ENCODE data around the gene ZNF426.

DNA sequence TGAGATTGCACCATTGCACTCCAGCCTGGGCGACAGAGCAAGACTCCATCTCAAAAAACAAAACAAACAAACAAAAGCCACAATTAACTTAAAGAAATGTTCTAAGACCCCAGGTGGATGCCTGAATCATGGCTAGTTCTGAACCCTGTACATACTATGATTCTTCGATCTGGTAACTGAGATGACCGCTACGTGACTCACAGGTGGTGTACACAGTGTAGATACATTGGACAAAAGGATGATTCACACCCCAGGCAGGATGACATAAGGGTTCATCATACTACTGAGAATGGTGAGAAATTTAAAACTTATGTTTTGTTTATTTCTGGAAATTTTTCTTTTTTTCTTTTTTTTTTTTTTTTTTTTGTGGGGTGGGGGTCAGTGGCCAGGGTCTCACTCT, 6.5 kb downstream of the ZNF426 start:
- no peak for TF ChIP-seq POLR2A (IDR thresholded peaks at IDR 0.05)
- TF ChIP-seq, protein P1, sequence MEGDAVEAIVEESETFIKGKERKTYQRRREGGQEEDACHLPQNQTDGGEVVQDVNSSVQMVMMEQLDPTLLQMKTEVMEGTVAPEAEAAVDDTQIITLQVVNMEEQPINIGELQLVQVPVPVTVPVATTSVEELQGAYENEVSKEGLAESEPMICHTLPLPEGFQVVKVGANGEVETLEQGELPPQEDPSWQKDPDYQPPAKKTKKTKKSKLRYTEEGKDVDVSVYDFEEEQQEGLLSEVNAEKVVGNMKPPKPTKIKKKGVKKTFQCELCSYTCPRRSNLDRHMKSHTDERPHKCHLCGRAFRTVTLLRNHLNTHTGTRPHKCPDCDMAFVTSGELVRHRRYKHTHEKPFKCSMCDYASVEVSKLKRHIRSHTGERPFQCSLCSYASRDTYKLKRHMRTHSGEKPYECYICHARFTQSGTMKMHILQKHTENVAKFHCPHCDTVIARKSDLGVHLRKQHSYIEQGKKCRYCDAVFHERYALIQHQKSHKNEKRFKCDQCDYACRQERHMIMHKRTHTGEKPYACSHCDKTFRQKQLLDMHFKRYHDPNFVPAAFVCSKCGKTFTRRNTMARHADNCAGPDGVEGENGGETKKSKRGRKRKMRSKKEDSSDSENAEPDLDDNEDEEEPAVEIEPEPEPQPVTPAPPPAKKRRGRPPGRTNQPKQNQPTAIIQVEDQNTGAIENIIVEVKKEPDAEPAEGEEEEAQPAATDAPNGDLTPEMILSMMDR (IDR thresholded peaks at IDR 0.05 in 4 of 5, conservative IDR thresholded peaks at IDR 0.05 in 1 of 5), result no peak

All from gastrocnemius medialis (tissue), 4 donors.